IPS DF 4.7 (cell line): ENCODE results near the gene PTTG1.
"Not testable (repeated sequence)": the region's sequence is repeated elsewhere in the genome, so short reads cannot be mapped to it uniquely, and the experiment has no call there.

Experiments
- DNase-seq: peaks from one replicate; pipeline ENCODE4 v3.0.0-alpha.2; 2013; ENCODE audit warnings: low spot score; ENCODE audit errors: extremely low read depth

PTTG1 gene

GRCh38 chr5:160423099-160423498 lies 1.4 kb downstream of the PTTG1 start:
- no peak for DNase-seq

GRCh38 chr5:160427607-160428006 lies 6.0 kb downstream of the PTTG1 start:
- no peak for DNase-seq

GRCh38 chr5:160432196-160432595 lies 10.5 kb downstream of the PTTG1 start:
- DNase-seq = no peak

GRCh38 chr5:160432787-160433186 lies 11.1 kb downstream of the PTTG1 start:
- no peak for DNase-seq

GRCh38 chr5:160434022-160434531 lies 12.4 kb downstream of the PTTG1 start:
- no peak for DNase-seq

GRCh38 chr5:160435532-160435931 lies 13.9 kb downstream of the PTTG1 start:
- DNase-seq = no peak

GRCh38 chr5:160436017-160436416 lies 14.4 kb downstream of the PTTG1 start:
- no peak for DNase-seq

- not testable (repeated sequence) for DNase-seq
Observed at GRCh38 chr5:160436661-160437060, 15.0 kb downstream of the PTTG1 start.

GRCh38 chr5:160437271-160437670 lies 15.6 kb downstream of the PTTG1 start:
- no peak for DNase-seq

GRCh38 chr5:160438316-160439204 lies 16.9 kb downstream of the PTTG1 start:
- peak; percentile 66 for DNase-seq

- DNase-seq = peak; percentile 66
Observed at GRCh38 chr5:160439205-160439600, 17.5 kb downstream of the PTTG1 start.

- no peak for DNase-seq
Observed at GRCh38 chr5:160441311-160441781, 19.7 kb downstream of the PTTG1 start.

- no peak for DNase-seq
Observed at GRCh38 chr5:160442824-160443431, 21.3 kb downstream of the PTTG1 start.

GRCh38 chr5:160444407-160444806 lies 22.8 kb downstream of the PTTG1 start:
- DNase-seq = no peak

- DNase-seq = no peak
Observed at GRCh38 chr5:160445132-160445531, 23.5 kb downstream of the PTTG1 start.

- no peak for DNase-seq
Observed at GRCh38 chr5:160445751-160446150, 24.1 kb downstream of the PTTG1 start.

- no peak for DNase-seq
Observed at GRCh38 chr5:160448886-160449285, 27.2 kb downstream of the PTTG1 start.

GRCh38 chr5:160449458-160449857 lies 27.8 kb downstream of the PTTG1 start:
- no peak for DNase-seq

GRCh38 chr5:160450164-160450932 lies 28.7 kb downstream of the PTTG1 start:
- no peak for DNase-seq

GRCh38 chr5:160451281-160451680 lies 29.6 kb downstream of the PTTG1 start:
- DNase-seq = no peak

- DNase-seq = no peak
Observed at GRCh38 chr5:160452036-160452435, 30.4 kb downstream of the PTTG1 start.

- DNase-seq = no peak
Observed at GRCh38 chr5:160452795-160453194, 31.1 kb downstream of the PTTG1 start.
